ENCODE data around the gene UPP2.
A peak's percentile ranks its signal among the peaks of the same experiment; 100 is the strongest.

The UPP2 gene

DNA sequence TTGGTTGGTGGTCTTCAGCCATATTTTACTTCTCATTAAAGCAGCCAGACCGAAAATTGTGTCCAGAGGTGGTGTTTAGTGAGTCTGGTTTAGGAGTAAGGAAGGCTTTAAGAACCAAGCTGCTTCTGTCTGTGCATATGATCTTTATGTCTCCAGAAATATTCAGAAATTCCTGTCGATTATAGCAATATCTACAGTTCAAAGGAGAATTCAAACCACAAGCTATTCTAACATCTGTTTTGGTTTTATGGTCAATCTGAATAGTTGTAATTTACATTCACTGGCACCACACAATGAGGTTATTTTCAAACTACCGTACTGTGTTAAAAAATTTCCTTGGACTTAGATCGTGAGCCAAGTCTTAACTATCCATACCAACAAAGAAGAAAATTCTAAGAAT, 11.3 kb downstream of the UPP2 start:
- DNase-seq: no peak

GRCh38 chr2:158113741-158114295, 12.1 kb downstream of the UPP2 start:
- no peak for DNase-seq

- DNase-seq: no peak
These were observed 12.8 kb downstream of the UPP2 start for GRCh38 chr2:158114516-158114915.

DNA sequence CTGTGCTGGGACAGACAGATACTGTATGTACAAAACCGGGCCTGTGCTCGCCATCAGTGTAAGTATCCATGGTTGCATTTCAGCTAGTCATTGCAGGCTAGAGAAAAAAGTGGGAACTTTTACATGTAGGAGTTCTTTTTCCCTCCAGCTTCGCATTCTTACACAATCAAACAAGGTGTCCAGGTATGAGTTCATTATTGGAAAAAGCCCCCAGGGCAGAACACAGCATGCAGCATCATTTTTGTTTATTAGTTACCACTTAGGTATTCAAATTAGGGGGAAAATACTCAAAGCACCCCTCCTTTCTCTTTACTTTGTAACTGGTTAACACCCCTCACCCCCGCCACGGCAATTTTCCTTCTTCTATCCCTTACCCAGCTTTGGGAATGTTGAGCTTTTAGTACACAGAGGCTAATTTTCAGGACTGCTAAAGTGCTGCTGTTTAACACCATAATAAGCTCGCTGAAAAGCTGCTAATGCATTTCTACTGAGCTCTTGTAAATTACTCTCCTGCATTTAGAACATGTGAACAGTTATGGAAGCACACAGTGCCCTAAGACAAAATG, 13.6 kb downstream of the UPP2 start:
- DNase-seq: peak in 2 of 3 experiments; percentile 1 to 21

DNA sequence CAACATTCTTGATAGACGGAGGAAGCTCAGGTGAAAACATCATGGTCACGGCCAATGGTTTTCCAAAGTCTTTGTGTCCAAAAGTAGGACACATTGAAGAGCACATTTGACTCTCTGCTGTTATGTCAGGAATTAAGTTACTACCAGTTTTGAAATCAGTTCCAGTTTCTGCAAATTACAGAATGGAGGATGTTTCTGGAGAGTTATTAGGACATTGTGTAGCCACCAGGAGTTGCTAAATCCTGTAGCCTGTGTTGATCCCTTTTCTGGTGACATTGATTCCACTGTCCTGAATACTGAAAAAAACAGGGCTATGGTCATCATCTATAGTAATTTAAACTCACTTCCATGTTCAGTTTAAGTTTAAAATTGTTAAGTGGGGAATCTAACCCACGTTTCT, 15.3 kb downstream of the UPP2 start:
- no peak for DNase-seq

GRCh38 chr2:158120102-158120501, 18.4 kb downstream of the UPP2 start:
- no peak for DNase-seq

DNA sequence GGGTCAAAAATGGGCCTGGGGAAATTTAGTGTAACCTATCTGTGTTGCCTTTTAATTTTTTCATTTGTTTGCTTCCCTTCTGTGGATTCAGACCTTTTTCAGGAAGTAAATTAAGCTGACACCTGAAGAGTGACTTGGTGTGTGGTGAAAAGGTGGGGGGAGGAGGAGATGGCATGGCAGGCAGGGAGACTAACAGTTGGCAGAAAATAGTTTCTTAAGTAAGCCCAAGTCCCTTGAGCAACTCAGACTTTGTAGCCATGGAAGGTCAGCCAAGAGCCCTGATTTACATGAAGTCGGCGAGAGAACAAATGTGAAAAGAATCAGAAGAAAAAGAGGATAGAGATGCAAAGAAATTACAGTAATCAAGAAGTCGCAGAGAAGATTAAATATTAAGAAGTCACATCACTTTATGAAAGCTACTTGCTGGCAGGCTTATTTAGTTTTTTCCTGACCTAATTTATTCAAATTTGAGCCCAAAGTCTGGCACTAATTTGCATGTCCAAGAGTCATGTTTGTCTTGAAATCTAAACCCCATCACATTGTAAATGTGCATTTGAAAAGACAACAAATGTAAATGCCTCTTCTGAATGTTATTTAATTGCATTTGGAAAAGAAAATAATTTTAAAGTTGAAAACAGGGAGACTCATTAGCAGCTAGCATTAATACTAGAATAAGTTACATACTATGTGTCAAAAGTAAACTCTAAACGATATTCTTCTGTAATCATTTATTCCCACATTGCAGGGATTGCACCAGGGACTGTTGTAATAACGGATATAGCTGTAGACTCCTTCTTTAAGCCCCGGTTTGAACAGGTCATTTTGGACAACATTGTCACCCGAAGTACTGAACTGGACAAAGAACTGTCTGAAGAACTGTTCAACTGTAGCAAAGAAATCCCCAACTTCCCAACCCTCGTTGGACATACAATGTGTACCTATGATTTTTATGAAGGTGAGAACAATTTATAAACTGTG, 19.3 kb downstream of the UPP2 start:
- peak in 1 of 3 experiments; percentile 0 for DNase-seq

GRCh38 chr2:158124896-158125295, 23.2 kb downstream of the UPP2 start:
- no peak for DNase-seq

DNA sequence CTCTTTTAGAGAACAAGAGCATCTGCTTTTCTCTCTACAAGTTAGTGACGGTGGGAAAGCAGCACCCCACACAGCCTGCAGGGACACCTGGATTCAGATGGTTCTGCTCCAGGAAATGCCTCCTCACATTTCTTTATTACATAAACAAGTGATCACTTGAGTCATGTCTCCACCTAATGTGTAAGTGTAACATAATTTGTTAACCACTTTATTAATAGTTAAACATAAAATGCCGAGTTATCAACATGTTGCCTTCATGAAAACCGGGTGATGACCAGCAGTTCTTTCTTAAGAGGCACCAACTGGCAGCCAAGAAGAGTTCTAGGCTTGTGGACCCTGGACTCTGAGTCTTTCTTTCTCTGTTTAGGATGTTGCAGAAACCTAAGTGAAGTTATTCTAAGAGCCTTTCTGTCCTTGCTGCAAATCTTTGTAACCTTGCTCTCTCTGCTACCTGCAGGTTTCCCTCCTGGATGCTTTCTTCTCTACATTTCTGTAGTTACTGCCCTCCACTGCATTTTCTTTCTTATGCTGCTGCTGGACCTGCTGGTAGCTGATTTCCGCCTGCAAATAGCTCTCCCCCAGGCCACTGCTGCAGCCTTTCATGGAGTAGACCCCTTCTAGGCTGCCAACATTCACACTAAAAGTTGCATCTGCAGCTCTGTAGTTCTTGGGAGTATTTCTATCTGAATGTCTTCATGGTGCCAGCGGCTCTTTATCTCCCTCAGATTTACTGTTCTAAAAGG, 24.3 kb downstream of the UPP2 start:
- DNase-seq: no peak

DNA sequence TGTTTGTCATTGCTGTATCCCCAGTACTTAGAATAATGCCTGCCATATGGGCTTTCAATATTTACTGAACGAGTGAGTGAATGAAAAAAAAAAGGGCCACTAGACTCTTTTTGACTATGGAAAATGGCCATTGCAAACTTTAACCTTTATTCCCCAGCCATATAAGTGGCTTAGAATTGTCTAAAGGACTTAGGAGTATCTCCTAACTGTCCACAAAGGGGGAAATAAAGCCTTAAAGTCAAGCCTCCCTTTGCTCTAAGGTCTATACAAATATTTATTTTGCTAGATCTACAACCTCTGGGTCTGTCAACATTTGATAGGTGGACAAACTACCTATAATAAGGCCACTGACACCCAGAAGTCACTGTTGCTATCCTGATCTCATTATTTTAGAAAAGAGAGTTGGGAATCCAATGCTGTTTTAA, 25.7 kb downstream of the UPP2 start:
- no peak for DNase-seq

DNA sequence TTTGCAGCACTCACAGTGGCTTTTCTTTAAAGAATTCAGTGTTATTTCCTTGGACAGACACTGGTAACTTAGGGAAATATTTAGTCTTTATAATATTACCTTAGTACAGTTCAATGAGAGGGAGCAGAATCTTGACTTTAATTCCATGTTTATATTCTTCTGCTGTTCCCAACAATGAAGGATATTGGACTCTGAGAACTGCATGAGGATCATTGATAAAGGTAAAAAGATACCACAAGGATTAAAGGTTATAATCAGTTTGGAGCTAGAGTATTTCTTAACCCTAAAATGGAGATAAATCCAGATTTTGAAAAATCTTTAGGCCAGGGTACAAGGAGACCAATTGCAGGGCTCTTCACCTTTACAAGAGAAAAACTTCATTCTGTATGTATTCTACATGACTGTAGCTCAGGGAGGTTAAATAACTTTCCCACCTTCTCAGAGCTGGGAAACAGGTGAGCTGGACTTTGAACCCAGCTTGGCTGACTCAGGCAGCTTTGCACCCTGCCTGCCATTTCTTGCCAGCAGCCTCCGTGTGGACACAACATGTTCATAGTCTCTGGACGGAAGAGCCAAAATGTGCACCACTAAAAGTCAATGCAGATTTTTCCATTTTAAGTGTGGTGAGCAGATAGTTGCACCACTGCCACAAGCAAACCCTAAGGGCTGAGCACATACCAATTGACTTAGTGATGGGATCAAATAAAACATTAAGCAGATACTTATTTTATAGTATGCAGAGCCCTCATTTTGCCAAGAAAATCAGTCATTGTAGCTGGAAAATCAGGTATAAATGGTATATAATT, 26.7 kb downstream of the UPP2 start:
- DNase-seq: no peak

GRCh38 chr2:158129037-158129436, 27.4 kb downstream of the UPP2 start:
- DNase-seq: no peak

DNA sequence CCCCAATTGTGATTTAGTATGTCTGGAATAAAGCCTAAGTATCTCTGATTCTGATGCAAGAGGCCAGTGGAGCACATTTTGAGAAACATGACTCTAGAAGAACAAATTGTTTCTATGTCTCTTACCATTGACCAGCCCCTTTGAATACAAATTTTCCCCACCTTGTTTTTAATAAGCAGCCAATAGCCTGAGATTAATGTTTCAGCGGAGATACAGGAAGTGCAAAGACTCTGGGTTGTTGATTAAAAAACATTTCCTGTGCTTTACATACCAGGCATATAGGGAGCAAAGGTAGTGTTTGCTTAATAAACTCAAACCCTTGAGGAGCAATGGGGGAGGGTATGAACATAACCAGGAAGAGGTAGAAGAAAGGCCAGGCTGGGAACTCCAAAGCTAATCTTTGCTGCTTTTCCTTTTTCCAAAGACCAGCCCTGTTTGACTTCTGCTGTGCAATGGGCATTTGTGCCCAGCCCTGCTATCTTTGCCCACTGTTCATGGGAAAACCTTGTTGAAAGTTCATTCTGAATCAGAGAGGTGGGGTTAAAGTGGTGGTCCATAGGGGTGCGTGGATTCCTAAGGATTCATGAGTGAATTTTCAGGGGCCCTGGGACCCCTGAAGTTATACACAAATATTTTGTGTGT, 29.3 kb downstream of the UPP2 start:
- no peak for DNase-seq

DNA sequence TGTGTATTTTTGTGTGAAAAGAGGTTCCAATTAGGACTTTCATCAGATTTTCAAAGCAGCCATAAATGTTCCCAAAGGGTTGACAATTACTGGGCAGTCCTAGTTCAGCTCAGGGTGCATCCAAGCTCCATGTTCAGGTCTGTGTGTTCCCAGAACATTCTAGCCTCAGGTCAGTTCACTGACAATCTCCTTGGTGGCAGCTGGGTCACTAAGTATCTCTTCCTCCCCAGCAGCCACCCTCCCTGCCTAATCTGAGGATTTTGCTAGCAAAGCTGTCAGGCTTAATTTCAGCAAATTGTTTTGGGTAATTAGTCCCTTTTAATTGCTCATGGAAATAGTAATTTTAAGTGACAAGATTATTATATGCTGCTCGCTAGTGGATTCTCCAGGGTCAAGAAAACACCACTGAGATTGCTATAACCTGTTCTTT, 29.8 kb downstream of the UPP2 start:
- DNase-seq: no peak

GRCh38 chr2:158131919-158132566, 30.4 kb downstream of the UPP2 start:
- DNase-seq: no peak

DNA sequence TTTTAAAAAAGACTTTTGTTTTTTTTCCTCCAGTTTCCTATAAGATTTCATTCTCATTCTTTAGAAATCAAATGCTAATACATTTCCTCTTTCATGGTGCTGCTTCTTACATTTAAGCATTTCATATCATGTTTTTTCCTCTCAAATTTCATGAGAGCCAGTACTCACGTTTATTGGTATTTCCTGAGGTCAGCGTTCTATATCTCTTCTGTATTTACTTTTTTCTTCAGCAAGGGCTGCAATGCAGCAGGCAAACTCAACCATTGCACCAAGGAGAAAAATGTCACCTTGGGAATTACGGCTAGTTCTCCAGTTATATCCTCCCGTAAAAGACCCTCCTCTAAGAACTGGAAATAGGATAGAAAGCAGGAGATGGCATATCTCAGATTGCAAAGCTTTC, 32.4 kb downstream of the UPP2 start:
- no peak for DNase-seq

DNA sequence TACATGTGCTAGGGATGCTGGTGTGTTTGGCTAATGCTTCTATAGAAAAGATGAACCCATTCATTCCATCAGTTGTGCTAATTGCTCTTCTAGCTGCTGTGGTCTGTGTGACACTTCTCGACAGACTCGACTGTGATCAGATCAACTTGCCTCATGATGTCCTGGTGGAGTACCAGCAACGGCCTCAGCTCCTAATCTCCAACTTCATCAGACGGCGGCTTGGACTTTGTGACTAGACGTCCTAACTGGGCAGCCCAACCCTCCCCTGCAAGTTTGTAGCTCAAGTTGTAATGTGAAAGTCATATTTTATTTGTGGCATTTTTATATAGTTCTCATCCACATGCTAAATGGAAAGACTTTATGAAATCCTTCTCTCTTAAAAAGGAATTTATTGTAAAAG, 33.0 kb downstream of the UPP2 start:
- no peak for DNase-seq

- DNase-seq: no peak
These were observed 33.4 kb downstream of the UPP2 start for GRCh38 chr2:158135096-158135495.

DNA sequence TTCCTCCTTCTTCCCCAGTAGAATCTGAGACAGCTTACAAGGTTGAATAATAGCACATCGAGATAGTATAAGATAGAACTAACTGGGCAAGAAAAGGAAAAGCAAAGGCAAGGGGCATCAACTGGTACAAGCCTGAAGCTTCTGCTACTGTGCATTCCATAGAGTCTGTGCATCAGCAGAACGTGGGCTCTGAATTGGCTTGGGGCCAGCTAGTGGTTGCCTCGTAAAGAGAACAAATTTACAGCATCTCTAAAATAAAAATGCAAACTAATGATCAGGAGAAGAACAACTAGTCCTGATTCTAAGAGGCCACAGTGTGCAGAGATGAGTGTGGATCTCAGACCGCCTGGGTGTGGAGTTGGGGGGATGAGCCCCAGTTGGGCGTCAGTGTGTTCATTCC, 36.6 kb downstream of the UPP2 start:
- DNase-seq: no peak

DNA sequence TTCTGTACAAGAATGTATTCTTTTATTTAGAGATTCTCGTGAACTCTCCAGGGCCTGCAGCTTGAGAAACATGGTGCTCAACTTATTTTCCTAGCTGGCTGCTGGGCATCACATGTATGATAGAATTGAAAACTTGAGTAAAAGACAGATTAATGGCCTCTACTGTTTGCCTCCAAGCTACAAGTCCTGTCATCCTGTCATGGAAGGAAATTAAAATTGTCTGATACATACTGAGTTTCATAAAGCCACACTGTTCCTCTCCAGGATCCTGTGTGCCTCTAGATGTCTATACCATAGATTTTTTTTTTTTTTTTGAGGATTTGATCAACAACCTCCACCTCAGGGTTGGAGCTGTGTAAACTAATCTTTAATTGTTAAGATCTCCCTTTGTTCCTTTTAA, 38.5 kb downstream of the UPP2 start:
- no peak for DNase-seq

GRCh38 chr2:158142165-158142564, 40.5 kb downstream of the UPP2 start:
- no peak for DNase-seq
